Duodenal mucosa (tissue), 2 donors: ENCODE data around the gene TRAF1.

ENCODE experiments used
- H3K27ac ChIP-seq: one replicate; pipeline ENCODE4 v1.7.0; 2013; ENCODE audit warnings: low read depth, low read length
- H3K27me3 ChIP-seq, 2 donors: one replicate each; pipeline ENCODE4 v1.7.0; 2013; ENCODE audit warnings: low read length in 2 of 2, control low read depth in 1 of 2; ENCODE audit not compliant: insufficient read depth in 2 of 2, control insufficient read depth in 1 of 2
- H3K36me3 ChIP-seq, 2 donors: one replicate each; pipeline ENCODE4 v1.7.0; 2013; ENCODE audit warnings: low read length in 2 of 2, control low read depth in 1 of 2; ENCODE audit not compliant: insufficient read depth in 2 of 2, control insufficient read depth in 1 of 2
- H3K4me1 ChIP-seq, 2 donors: one replicate each; pipeline ENCODE4 v1.7.0; 2013; ENCODE audit warnings: low read length in 2 of 2, control low read depth in 1 of 2; ENCODE audit not compliant: insufficient read depth in 2 of 2, control insufficient read depth in 1 of 2
- H3K4me3 ChIP-seq, 2 donors: one replicate each; pipeline ENCODE4 v1.7.0; 2013; ENCODE audit warnings: low read length in 2 of 2, low read depth in 1 of 2
- H3K9ac ChIP-seq, 2 donors: one replicate each; pipeline ENCODE4 v1.7.0; 2013; ENCODE audit warnings: low read length in 2 of 2, low read depth in 1 of 2
- H3K9me3 ChIP-seq, 2 donors: one replicate each; pipeline ENCODE4 v1.7.0; 2013; ENCODE audit warnings: low read length in 2 of 2, control low read depth in 1 of 2; ENCODE audit not compliant: control insufficient read depth in 1 of 2

Gene TRAF1

DNA sequence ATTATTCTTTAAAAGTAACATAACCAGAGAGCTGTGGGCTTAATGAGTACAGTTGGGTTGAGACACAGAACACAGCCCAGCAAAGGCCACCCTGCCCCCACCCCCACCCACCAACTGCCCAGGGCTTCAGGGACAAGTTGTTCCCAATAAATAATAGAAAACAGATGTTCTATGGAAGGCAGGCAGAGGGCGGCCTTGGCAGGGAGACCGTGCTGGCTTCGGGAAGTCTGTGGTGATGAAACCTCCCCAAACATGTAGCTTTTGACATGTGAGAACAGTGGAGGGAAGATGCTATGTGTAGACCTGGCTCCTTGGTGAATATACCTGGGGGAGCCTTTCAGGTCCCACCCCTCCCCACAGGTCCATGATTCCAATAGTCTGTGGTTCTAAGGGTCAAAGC, 10.0 kb downstream of the TRAF1 start:
- H3K4me1 ChIP-seq = peaks cover 0 to 14% of the 10 kb centered on the region in 2 donors
- no peak overlapping the region for H3K27ac ChIP-seq
- peaks cover 0 to 5% of the 10 kb centered on the region in 2 donors for H3K36me3 ChIP-seq
- no peak overlapping the region for H3K9ac ChIP-seq
- no peaks in the 10 kb centered on the region for H3K27me3 ChIP-seq
- no peaks in the 10 kb centered on the region for H3K9me3 ChIP-seq
- no peak overlapping the region for H3K4me3 ChIP-seq

DNA sequence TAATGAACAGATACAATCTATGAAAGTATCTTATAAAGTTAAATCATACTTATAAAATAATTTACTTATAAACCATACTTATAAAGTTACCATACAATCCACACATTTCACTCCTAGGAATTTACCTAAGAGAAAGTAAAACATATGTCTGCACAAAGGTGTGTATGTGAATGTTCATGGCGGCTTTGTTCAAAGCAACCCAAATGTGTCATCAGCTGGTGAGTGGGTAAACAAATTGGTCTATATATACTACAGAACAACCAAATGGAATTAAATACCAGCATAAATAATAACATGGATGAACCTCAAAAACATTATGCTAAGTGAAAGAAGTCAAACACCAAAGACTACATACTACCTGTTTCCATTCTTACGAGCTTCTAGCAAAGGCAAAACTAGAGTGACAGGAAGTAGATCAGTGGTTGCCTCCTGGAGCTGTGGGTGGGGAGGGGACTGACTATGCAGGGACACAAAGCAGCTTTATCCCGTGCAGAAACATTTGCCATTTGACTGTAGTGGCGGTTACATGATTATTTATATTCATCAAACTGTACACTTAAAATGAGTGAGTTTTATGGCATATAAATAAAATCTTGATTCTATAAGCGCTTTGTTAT, 10.6 kb downstream of the TRAF1 start:
- Histone ChIP-seq H3K27ac (no peak overlapping the region), H3K4me1 (peaks cover 0 to 14% of the 10 kb centered on the region in 2 donors), H3K36me3 (peaks cover 0 to 10% of the 10 kb centered on the region in 2 donors), H3K4me3 (no peak overlapping the region), H3K9me3 (no peaks in the 10 kb centered on the region), H3K27me3 (no peaks in the 10 kb centered on the region), H3K9ac (no peak overlapping the region)

DNA sequence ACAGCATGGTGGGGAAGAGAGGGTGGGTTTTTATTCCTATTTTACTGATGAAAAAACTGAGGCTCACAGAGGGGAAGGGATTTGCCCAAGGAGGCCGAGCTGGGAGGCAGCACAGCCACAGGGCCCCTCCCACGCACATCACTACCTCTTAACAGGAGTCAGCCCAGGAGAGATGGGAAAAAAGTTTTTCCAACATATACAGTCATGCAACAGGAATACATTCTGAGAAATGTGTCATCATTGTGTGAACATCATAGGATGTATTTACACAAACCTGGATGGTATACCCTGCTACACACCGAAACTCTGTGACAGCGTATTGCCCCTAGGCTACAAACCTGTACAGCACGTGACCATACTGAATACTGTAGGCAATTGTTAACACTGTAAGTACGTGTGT, 11.6 kb downstream of the TRAF1 start:
- H3K27ac ChIP-seq = no peak overlapping the region
- H3K9ac ChIP-seq = no peak overlapping the region
- H3K36me3 ChIP-seq = peaks cover 0 to 13% of the 10 kb centered on the region in 2 donors
- H3K4me1 ChIP-seq = peaks cover 0 to 14% of the 10 kb centered on the region in 2 donors
- H3K4me3 ChIP-seq = no peak overlapping the region
- H3K27me3 ChIP-seq = no peaks in the 10 kb centered on the region
- no peaks in the 10 kb centered on the region for H3K9me3 ChIP-seq

DNA sequence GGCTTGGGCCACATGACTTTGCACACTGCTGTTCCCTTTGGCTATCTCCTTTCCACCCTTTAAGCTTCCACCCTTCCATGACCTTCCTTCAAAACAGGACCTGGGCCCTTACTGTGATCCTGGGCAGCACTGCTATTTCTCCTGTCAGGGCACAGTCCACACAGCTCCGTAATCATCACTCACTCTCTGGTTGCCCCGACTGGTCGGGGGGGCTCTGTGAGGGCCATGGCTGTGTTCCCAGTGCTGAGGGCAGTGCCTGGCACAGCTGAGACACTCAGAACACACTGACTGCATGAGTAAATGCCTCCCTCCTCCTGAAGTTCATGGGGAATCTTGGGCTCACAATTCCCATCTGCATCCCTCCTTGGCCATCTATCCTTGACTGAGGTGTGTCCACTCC, 12.2 kb downstream of the TRAF1 start:
- Histone ChIP-seq H3K36me3 (peaks cover 0 to 13% of the 10 kb centered on the region in 2 donors), H3K4me1 (peaks cover 0 to 11% of the 10 kb centered on the region in 2 donors), H3K4me3 (no peak overlapping the region), H3K9ac (no peak overlapping the region), H3K27ac (no peak overlapping the region), H3K9me3 (no peaks in the 10 kb centered on the region), H3K27me3 (no peaks in the 10 kb centered on the region)

DNA sequence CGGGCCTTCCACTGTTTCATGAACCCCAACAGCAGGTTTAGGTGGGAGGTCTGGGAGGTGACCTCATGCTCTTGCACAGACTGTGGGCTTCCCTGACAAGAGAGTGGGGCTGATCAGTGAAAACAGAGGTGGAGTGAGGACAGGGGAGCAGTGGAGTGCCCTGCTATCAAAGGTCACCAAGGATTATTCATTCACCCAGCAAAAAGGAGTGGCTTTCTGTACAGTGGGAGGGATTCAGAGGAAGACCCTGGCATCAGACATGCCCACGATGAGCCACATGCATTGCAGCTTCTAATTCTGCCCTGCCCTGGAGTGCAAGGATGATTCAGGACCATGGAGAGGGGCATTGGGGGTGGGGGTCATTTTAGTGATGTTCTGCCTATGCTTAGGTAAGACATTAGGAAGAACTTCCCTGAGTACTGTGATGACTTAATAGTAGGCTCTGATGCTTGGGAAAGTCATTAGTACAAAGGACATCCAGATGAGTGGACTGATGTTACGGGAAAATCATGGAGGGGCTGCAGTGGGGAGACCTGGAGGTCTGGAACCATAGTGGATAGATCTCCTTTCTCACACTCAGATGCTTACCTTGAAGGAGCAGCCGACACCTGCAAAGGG, 12.8 kb downstream of the TRAF1 start:
- Histone ChIP-seq H3K9ac (no peak overlapping the region), H3K4me1 (peaks cover 0 to 7% of the 10 kb centered on the region in 2 donors), H3K4me3 (no peak overlapping the region), H3K27me3 (no peaks in the 10 kb centered on the region), H3K27ac (no peak overlapping the region), H3K9me3 (no peaks in the 10 kb centered on the region), H3K36me3 (peaks cover 4 to 19% of the 10 kb centered on the region in 2 donors)

DNA sequence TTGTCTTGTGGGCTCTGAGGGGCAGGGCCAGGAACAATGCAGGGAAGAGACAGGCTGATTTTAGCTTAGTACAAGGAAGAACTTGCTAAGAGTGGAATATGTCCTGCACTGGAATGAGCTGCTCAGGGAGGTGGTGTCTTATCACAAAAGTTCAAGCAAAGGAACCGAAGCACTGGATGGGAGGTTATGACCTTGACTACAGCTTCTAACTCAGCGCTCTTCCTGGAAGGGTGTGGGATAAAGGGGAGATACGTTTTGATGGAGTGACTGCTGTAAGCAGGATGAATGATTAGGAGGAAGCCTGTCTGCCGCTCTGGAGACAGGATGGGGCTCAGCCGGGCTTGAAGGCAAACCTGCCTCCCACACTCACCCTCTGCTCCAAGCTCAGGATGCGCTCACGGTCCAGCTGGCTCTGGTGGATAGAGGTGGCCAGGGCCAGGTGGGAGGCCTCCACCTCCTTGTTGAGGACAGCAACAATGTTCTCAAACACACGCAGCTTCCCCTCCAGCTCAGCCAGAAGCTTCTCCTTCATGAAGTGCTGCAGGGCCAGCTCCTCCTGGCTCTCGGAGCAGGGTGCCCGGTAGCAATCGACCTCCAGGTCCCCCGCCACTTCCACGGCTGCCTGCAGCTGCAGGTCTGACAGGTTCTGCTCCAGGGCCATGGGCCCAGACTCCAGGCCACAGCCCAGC, 13.5 kb downstream of the TRAF1 start:
- H3K9ac ChIP-seq = no peak overlapping the region
- no peak overlapping the region for H3K27ac ChIP-seq
- no peak overlapping the region for H3K4me3 ChIP-seq
- H3K27me3 ChIP-seq = no peaks in the 10 kb centered on the region
- H3K36me3 ChIP-seq = peaks cover 4 to 19% of the 10 kb centered on the region in 2 donors
- no peaks in the 10 kb centered on the region for H3K9me3 ChIP-seq
- peaks cover 0 to 4% of the 10 kb centered on the region in 2 donors for H3K4me1 ChIP-seq

DNA sequence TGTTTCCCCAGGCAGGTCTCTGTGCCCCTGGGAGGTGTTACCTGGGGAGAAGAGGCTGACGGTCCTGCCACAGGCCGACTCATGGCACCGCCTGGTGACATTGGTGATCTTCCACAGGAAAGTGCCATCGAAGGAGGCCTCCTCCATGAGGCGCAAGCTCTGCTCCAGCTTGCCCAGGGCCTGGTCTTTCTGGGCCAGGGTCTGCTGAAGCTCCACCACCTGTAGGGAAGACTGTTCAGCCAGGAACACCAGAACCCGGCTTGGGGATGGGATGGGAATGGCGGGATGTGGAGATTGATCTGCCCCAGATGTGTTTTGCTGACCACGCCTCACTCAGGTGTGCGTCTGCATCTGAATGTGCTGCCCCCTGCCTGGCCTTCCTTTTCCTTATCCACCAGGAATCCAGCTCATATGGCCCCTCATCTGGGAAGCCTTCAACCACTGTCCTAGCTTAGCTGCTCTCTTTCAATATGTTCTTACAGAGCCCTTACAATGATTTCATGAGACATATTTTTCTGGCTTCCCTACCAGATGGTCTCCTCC, 15.2 kb downstream of the TRAF1 start:
- peaks cover 0 to 4% of the 10 kb centered on the region in 2 donors for H3K4me1 ChIP-seq
- H3K9ac ChIP-seq = no peak overlapping the region
- H3K36me3 ChIP-seq = peaks cover 4 to 19% of the 10 kb centered on the region in 2 donors
- H3K27me3 ChIP-seq = no peaks in the 10 kb centered on the region
- H3K4me3 ChIP-seq = no peak overlapping the region
- H3K9me3 ChIP-seq = no peaks in the 10 kb centered on the region
- H3K27ac ChIP-seq = no peak overlapping the region

DNA sequence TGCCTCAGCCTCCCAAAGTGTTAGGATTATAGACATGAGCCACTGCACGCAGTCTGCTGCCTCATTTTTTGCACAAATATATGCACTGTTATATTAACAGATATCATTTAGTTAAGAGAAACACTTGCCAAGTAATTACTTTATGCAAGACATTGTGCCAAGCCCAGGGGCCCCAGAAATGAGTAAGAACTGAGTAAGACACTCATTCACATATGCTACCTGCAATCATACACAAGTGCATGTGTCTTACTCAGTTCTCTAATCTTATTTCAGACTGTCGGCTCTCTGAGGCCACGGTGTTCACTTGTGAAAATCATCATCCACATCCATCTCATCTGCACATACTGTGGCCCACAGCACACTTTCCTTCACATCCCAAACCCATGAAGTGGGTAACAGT, 16.0 kb downstream of the TRAF1 start:
- H3K4me1 ChIP-seq = peaks cover 0 to 4% of the 10 kb centered on the region in 2 donors
- H3K9ac ChIP-seq = no peak overlapping the region
- peaks cover 4 to 19% of the 10 kb centered on the region in 2 donors for H3K36me3 ChIP-seq
- no peaks in the 10 kb centered on the region for H3K27me3 ChIP-seq
- no peak overlapping the region for H3K27ac ChIP-seq
- no peak overlapping the region for H3K4me3 ChIP-seq
- no peaks in the 10 kb centered on the region for H3K9me3 ChIP-seq

DNA sequence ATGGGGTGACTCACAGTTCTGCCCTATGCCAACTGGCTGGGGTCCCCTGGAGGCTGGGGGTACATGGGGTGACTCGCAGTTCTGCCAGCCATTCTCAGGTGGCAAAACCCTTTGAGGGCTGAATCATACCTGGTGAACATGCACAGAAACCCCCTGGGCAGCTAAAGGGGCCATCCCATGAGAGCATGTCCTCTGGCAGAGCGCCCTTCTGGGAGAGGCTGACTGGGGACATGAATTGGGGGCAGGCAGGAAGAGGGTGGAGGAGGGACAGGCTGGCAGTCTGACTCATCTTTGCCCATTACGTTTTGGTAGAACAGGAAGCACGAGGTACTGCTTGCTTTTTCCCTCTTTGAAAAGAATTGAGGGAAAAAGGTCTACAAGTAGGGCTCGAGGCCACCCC, 16.7 kb downstream of the TRAF1 start:
- no peaks in the 10 kb centered on the region for H3K27me3 ChIP-seq
- no peaks in the 10 kb centered on the region for H3K9me3 ChIP-seq
- no peak overlapping the region for H3K27ac ChIP-seq

More for the DNA sequence above, 16.7 kb downstream of the TRAF1 start:
- Histone ChIP-seq H3K4me3 (no peak overlapping the region), H3K9ac (no peak overlapping the region), H3K4me1 (peaks cover 0 to 4% of the 10 kb centered on the region in 2 donors), H3K36me3 (peaks cover 4 to 20% of the 10 kb centered on the region in 2 donors)
